CMK (cell line): ENCODE measurements around the gene ACYP1.

Experiments
- DNase-seq: peaks from one replicate; pipeline ENCODE4 v3.0.0-alpha.2; 2010; ENCODE audit warnings: low read depth

ACYP1 gene

DNA sequence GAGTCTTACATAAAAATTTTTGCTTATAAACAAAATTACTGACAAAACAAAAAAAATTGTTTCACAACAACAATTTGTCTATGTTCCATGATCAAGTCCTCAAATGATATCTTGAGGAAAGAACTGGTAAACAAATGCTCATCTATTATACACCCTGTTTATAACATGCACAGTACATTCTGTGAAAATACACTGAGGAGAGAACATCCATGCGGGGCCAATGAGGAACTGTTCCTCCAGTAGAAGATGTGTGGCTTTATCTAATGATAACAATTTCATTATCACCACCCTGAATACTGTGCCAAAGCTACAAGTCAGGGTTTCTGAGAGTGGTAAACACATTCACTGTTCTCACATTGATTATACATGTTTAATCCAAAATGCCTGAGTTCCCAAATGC, 23.3 kb downstream of the ACYP1 start:
- no peak for DNase-seq

- DNase-seq, result no peak
Observed at GRCh38 chr14:75032939-75033338, 30.9 kb downstream of the ACYP1 start.

DNA sequence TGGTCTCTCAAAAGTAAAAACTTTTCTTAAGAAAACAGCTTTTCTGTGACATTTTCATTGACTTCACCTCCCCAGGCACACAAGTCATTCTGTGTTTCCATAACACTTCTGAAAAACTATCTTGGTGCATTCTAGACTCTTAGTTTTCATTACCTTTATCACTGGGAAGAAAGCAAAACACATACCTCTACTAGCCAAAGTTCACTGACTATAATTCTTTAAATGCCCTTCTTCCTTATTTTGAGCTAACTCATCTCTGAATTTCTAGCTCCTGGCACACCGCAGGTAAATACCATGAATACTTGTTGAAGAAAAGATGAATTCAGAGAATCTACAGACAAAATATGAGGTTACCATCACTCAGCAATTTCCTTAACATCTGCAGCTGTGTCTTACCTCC, 33.7 kb downstream of the ACYP1 start:
- no peak for DNase-seq

- DNase-seq, result no peak
Observed at GRCh38 chr14:75025876-75026275, 37.9 kb downstream of the ACYP1 start.

DNA sequence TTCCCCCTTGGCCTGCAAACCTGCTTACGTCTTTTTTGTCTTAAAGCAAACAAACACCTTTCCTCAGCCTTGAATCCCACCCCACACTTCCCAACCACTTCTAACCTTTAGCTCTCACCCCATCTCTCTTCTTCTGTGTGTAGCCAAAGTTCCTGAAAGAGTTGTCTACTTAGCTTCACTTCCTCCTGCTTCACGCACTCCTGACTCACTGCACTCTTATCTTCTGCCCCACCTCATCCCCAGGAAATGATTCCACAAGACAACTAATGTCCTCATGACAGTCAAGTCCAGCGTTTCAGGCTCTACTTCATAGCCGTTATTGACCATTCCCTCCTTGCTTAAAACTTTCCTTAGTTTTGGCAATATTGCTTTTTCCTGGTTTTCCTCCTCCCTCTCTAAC, 38.7 kb downstream of the ACYP1 start:
- DNase-seq, result no peak

DNA sequence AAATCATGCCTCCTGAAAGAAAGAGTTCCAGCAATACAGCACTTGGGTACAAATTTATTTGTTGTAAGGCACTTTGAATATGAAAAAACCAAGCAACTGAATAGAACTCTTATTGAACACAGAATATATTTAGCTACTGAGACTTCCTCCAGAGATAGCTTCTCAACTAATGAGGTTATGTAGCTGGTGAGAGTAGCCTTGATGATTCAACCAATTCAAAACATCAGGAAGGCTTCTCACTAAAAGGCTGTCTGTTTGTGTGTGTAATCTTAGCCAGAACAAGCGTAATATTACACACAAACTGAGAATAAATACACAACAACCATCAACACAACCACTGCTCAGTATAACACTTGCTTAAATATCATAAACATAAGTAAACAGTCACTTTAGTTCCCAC, 40.7 kb downstream of the ACYP1 start:
- DNase-seq, result no peak

DNA sequence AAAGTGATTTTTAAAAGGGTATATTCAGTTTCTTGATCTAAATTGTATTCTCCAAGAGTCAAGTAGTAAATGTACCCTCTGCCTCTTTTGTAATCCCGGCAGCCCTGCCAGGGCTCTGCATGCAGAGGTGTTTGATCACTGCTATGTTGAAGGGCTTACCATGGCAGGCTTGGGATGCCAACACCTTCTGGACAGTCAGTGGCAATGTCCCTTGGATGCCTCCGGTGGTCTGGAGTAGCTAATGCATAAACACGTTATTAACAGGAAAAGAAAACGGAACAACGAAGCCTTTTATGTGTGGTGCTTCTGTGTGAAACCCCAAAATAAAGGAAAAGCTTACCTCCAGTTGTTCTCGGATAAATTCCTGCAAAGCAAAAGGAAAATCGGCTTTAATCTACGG, 41.2 kb downstream of the ACYP1 start:
- no peak for DNase-seq

DNA sequence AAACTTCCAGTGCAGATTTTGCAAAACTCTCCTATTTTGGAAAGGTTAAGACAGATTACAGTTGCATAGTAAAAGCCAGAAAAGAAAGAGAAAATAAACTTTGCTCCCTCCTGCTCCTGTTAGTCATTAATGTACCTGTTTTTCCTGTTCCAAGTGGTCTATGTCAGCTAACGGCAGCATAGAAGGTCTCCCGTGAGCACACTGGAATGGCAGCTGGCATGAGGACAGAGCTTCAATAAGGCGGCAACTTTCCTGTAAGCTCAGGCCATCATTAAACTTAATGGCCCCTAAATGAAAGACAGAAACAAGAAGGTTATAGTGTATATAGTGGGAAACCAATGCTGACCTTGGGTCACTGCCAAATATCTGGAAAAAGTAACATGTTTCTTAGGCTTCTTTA, 45.1 kb downstream of the ACYP1 start:
- DNase-seq, result no peak

DNA sequence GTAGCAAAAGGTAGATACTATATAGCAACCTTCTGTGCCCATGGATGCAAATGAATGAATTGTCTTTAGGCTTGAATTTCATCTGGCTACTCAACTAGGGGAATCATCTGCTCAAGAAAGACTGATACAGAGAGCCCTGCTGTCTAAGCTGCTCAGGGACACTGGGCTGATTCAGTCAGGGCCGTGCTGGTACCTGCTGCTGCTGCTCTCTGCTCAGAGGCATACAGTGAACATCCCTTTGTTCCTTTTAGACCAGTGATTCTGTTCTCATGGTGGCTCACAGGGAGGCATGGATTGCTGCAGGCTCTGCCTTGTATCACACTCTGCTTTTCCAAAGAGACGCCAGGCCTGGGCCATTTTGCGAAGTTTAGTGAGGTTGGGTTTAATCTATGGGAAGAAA, 47.0 kb downstream of the ACYP1 start:
- DNase-seq, result no peak

DNA sequence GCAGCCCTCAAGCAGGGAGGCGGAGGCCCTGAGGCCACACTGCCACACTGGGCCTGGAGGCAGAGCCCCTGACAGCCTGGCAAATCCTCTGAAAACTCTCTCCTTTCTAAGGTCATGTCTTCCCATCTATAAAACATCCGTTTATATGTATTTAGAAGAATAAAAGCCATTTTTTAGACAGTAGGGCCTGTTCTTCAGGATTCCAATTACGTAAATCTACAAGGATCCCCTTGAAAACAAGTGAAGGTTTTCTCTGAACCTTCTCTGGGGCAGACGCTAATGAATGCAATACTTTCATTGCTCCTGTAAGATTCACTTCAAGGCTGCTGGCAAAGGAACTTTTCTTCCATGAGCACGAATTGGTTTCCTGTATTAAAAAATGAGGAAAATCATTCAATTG, 48.3 kb downstream of the ACYP1 start:
- no peak for DNase-seq

DNA sequence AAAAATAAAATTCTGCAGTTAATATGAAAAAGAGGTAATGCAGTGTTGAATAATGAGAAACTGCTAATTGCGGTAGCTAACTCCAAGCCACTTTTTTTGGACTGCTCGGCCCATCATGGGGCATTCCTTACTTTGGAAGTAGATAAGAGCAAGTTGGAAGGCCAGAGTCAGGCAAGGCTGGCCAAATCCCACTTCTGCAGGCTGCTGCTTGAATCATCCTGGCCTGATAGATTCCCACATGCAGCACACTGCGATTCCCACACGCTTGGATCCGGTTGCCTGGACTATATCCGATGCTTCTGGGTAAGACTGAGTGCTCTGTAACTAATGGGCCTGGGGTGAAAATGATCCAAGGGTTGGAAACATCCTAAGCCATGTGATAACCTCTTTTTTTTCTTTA, 50.5 kb downstream of the ACYP1 start:
- no peak for DNase-seq

GRCh38 chr14:75011356-75011994, 52.3 kb downstream of the ACYP1 start:
- DNase-seq, result no peak

- no peak for DNase-seq
Observed at GRCh38 chr14:75010472-75011093, 53.2 kb downstream of the ACYP1 start.

- DNase-seq, result no peak
Observed at GRCh38 chr14:75009176-75009575, 54.6 kb downstream of the ACYP1 start.

GRCh38 chr14:75005357-75005756, 58.5 kb downstream of the ACYP1 start:
- no peak for DNase-seq

- DNase-seq, result no peak
Observed at GRCh38 chr14:75003250-75004027, 60.4 kb downstream of the ACYP1 start.
